ENCODE measurements around the gene METTL24. TPM values are rescaled to one million over a fixed set of nuclear protein-coding genes. Genes with fewer than 3 reads are reported as not detected.

Gene METTL24
- total and polyA plus RNA-seq, 3 donors from 2014 or later: 3.5 to 6.3 (median 6.0) TPM

DNA sequence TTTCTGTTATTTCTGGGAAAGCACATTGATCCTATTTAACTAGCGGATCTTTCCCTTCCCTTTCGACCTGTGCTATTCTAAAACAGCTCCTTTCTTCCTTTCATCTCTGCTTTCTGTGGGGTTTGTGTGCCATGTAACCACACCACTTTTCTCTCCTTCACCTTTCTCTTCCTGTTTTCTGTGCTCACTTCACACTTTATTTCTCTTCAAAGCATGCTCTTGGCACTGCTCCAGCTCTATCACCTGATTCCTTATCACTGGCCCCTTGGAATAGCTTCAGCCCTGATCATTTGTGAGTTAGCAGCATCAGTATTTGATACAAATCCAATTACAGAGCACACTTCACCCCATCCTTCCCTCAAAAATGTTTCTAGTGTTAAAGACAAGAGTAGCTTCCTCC, 8.1 kb upstream of the METTL24 start:
- no peak overlapping the region for H3K27ac ChIP-seq
- no peak for DNase-seq
- H3K27me3 ChIP-seq: no peaks in the 10 kb centered on the region
- intact Hi-C loops (cut with DNase I; ENCODE audit: low total_unique reads): no loop called here
- no peaks in the 10 kb centered on the region for H3K9me3 ChIP-seq
- no peaks in the 10 kb centered on the region for H3K4me1 ChIP-seq
- no peaks in the 10 kb centered on the region for H3K36me3 ChIP-seq (ENCODE audit: low read depth, missing control alignments)
- 71 to 75% methylated on average over 2 of the region's 2 CpGs for WGBS, 2 donors
- no peak overlapping the region for H3K4me3 ChIP-seq
- TF ChIP-seq CTCF (IDR thresholded peaks at IDR 0.05) (no peak), POLR2A (IDR thresholded peaks at IDR 0.05) (no peak)

DNA sequence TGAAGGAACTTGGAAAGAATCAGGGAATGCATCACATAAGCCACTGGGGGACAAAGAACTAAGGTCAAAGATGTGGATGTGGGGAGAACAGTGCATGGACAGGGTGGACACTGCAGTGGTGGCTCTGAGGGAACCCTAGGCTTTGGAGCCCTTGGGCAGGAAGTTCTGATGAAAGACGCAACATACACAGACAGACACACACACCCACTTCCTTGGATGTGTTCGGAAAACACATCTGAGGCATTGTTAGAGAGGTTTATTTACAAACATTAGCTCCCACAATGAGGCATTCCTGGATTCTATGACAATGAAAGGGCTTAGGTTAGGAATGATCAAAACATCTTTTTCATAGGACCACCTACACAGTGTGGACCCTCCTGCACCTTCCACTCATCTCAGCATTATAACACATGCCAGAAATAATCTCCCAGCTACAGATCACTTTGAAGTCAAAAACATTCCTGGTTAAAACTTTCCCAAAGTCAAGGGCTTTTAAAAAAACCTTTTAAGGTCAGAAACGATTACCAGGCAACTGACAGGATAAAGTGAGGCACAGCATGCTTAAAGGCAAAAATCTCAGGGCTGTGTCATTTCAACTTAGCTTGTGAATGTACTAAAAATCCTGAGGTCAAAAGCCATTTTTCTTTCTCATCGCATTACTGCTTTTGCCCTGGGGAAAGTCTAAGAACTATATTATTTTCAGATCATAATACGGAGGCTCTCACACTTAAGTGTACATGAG, 6.4 kb upstream of the METTL24 start:
- Histone ChIP-seq H3K27ac (no peak overlapping the region), H3K9me3 (no peaks in the 10 kb centered on the region), H3K36me3 (ENCODE audit: low read depth, missing control alignments) (no peaks in the 10 kb centered on the region), H3K4me1 (no peaks in the 10 kb centered on the region), H3K27me3 (no peaks in the 10 kb centered on the region), H3K4me3 (no peak overlapping the region)
- TF ChIP-seq POLR2A (IDR thresholded peaks at IDR 0.05): no peak
- no peak for TF ChIP-seq CTCF (IDR thresholded peaks at IDR 0.05)
- no peak for DNase-seq
- intact Hi-C loops (cut with DNase I; ENCODE audit: low total_unique reads): no loop called here
- 80 to 83% methylated on average over 5 of the region's 5 CpGs for WGBS, 2 donors

DNA sequence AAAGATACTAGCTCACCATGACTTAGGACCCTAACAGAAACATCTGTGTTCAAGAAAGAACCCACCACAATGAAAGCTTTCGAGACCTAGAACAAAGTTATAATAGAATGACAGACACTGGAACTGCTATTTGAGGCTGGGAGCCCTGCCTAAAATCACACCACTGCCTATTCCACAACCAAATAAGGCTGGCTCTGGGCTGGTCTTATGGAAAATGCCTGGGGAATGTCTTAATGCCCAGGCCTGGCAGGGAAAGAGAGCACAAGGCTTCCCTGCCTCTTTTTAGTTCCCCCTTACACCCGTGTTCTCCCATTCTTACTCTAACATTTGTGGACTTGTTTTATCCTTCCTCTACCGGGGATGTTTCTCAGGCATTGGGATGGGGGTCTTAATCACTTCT, 5.6 kb upstream of the METTL24 start:
- H3K4me1 ChIP-seq: peaks cover 2% of the 10 kb centered on the region

DNA sequence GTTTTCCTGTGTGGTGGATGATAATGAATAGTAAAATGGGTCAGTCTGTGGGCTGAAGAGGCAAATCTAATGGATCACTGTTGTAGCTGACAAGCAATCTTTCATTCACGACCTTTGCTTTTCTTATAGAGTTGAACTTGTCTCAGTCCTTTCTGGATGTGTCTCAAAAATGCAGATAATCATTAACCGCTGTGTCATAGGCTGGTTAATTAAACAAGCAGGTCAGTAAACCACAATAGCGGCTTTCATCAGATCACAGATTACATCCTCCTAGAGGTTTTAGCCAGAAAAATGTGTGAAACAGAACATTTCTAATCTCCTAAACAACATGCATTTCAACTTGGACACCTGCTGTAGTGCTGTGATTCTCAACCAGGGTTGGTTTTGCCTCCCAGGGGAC, 2.5 kb upstream of the METTL24 start:
- H3K4me3 ChIP-seq: no peak overlapping the region
- H3K36me3 ChIP-seq (ENCODE audit: low read depth, missing control alignments): no peaks in the 10 kb centered on the region
- intact Hi-C loops (cut with DNase I; ENCODE audit: low total_unique reads): no loop called here
- H3K27ac ChIP-seq: no peak overlapping the region
- H3K27me3 ChIP-seq: no peaks in the 10 kb centered on the region
- WGBS, 2 donors: 87 to 91% methylated on average over 3 of the region's 3 CpGs
- no peak for DNase-seq
- TF ChIP-seq CTCF (IDR thresholded peaks at IDR 0.05) (no peak), POLR2A (IDR thresholded peaks at IDR 0.05) (no peak)
- no peaks in the 10 kb centered on the region for H3K9me3 ChIP-seq
- peaks cover 7% of the 10 kb centered on the region for H3K4me1 ChIP-seq

More for the DNA sequence above, 5.6 kb upstream of the METTL24 start:
- H3K9me3 ChIP-seq: no peaks in the 10 kb centered on the region
- no peaks in the 10 kb centered on the region for H3K36me3 ChIP-seq (ENCODE audit: low read depth, missing control alignments)
- no peaks in the 10 kb centered on the region for H3K27me3 ChIP-seq
- DNase-seq: no peak
- 83% methylated on average over 3 of the region's 3 CpGs for WGBS, 2 donors
- H3K4me3 ChIP-seq: no peak overlapping the region
- no peak for TF ChIP-seq POLR2A (IDR thresholded peaks at IDR 0.05)
- no peak for TF ChIP-seq CTCF (IDR thresholded peaks at IDR 0.05)
- intact Hi-C loops (cut with DNase I; ENCODE audit: low total_unique reads): no loop called here
- H3K27ac ChIP-seq: no peak overlapping the region

- WGBS, 2 donors: 67 to 68% methylated on average over 5 of the region's 5 CpGs
- intact Hi-C loops (cut with DNase I; ENCODE audit: low total_unique reads): no loop called here
- no peak for TF ChIP-seq CTCF (IDR thresholded peaks at IDR 0.05)
- TF ChIP-seq POLR2A (IDR thresholded peaks at IDR 0.05): no peak
- Histone ChIP-seq H3K36me3 (ENCODE audit: low read depth, missing control alignments) (no peaks in the 10 kb centered on the region), H3K9me3 (no peaks in the 10 kb centered on the region), H3K27me3 (no peaks in the 10 kb centered on the region), H3K27ac (no peak overlapping the region), H3K4me3 (no peak overlapping the region), H3K4me1 (peaks cover 9% of the 10 kb centered on the region)
- DNase-seq: no peak
These were observed 1.4 kb upstream of the METTL24 start for GRCh38 chr6:110359556-110359955.
